ENCODE data around the gene CDH24.

The CDH24 gene

DNA sequence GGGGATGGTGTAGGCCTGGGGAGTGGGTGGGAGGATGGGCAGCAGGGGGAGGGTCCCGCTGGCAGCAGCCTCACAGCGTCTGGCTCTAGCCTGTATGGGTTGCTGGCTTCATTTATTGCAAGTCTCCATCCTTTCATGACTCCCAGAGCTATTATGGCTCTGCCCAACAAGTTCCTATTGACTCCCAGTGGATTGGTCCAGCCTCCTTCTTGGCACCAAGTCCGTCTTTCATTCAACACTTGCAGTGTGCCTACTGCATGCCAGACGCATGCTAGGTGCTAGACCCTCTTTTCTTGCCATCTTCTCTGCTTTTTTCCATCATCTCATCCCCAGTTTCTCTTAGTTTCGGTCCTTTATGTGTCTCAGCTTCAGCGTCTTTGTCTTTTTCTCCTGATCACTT lies 14.2 kb downstream of the CDH24 start:
- DNase-seq = no peak

- DNase-seq = no peak
Observed at GRCh38 chr14:23042162-23042965, 15.0 kb downstream of the CDH24 start, which contains the start of gene PSMB11. PSMB11 (plus strand) TSS chr14:23042212; CDS start chr14:23042226, 14 bp downstream.

DNA sequence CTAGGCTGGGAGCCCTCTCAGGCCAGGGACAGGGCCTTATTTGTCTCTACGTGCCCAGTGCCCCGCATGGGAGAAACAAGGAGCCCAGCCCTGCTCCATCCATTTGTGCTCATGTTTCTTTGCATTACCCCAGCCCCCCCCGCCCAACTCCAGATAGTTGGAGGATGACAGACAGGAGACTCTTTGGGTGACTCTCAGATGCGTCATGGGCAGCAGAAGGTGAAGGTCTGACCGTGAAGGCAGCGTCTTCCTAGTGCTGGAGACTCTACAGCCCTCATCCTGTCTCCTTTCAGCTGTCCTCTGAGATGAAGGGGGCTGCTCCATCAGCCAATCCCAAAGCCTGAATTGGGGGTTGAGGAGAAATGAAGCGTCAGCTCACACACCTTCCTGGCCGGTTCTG lies 15.6 kb downstream of the CDH24 start:
- DNase-seq = no peak

- DNase-seq = no peak
Observed at GRCh38 chr14:23040100-23040499, 17.2 kb downstream of the CDH24 start.

DNA sequence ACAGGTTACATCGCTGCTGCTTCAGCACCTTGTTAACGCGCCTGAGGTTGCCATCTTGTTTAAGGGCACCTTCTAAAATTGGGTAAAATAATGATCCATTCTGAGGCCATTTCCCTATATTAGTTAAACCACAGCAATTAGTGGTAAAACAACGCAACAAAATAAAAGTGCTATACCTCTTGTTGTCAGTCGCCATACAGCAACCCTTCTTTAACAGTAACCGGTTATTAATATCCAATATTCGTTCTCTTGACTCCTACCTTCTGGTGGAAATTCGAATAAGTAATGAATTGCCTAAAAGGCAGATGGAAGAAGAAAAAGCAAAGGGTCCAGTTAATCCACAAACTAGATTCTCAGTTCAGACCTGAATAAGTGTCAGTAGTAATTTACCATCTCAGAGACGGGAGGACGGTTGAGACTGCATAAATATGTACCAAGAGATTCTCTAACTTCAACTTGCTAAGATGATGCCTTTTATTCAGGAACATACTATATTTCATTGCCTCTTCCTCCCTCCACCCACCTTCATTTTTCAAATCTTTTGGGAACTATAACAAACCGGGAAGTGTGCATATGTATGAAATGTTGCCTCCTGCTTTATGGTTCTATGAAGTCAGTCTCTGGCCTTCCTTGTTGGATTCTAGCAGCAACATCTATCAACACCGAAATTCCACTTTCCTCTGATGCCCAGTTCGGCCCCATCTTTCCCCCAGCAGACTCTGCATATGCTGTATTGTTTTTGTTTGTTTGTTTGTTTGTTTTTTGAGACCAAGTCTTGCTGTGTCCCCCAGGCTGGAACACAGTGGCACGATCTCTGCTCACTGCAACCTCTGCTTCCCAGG lies 21.8 kb downstream of the CDH24 start:
- no peak for DNase-seq

- DNase-seq = no peak
Observed at GRCh38 chr14:23034498-23035302, 22.6 kb downstream of the CDH24 start, which contains the start of gene PSMB5. PSMB5 (minus strand) TSS chr14:23034900; CDS start chr14:23034881, 19 bp downstream.

GRCh38 chr14:23033801-23034497 lies 23.4 kb downstream of the CDH24 start:
- DNase-seq = no peak

- DNase-seq = no peak
Observed at GRCh38 chr14:23033251-23033727, 24.0 kb downstream of the CDH24 start.

GRCh38 chr14:23030936-23031335 lies 26.4 kb downstream of the CDH24 start:
- DNase-seq = no peak

GRCh38 chr14:23028799-23029198 lies 28.5 kb downstream of the CDH24 start:
- DNase-seq = peak; percentile 59

GRCh38 chr14:23025151-23025814 lies 32.0 kb downstream of the CDH24 start:
- DNase-seq = no peak

DNA sequence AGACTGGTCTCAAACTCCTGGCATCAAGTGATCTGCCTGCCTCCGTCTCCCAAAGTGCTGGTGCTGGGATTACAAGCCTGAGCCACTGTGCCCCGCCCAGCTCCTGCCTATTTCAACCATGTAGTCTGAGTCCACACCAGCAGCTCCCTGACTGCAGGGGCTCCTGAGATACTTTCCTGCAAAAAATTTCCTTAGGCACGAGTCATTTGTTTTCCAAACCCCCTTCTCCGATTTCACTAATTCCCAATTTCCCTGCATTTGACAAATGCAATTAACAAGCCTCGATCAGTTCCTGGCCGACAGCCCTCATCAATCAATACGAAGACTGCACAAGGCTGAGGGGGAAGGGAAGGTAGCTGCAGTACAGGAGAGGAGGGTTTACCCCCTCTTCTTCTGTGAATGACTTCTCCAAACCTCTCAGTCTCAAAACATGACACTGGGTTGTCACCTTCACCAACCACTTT lies 32.7 kb downstream of the CDH24 start:
- DNase-seq = no peak

DNA sequence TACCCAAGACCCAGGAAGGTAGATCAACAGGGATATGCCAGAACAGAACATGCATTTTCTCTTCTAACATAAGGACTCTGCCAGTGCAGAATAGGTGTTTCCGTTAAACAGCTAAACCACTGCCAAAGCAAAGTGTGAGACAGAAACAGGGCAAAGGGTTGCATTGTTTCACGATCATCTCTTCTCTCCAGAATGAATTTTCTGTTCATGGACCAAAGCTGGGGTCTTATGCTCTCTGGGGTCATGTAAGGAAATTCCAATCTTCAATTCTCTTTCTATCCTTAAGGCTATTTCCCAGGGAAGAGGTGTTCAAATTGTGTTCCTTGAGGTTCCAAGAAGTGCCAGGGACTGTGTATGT lies 33.5 kb downstream of the CDH24 start:
- no peak for DNase-seq

DNA sequence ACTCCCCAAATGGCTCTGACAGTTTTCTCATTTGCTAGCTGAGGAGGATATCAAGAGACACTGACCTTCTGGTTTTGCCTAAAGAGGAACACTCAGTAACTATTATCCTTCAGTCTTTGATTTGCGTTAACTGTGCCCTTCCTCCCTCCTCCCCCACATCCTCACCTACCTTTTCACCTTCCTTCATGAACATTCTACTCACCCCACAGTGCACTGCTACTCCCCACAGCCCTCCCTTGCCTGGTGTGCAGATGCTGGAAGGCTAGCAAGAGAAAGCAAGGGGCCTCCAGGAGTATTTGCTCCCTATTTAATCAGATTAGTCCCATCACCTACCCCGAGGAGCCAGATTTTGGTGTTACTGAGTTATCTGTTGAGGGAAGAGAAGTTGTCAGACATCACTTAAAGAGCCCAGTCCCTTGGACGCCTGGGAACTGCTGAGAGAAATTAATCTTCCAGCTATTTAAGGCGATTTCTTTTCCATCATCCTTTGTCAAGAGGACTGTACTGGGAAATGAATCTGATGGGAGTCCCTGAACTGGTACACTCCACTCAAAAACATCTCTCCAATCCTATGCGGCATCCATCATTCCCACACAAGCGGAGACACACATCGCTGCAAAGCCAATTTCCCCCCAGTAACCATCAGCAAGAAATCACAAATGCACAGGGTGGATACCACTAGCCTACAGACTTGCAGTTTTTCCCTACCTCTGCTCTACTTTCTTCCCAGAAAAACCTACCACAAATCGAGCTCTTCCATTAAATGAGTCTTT lies 34.1 kb downstream of the CDH24 start:
- no peak for DNase-seq

DNA sequence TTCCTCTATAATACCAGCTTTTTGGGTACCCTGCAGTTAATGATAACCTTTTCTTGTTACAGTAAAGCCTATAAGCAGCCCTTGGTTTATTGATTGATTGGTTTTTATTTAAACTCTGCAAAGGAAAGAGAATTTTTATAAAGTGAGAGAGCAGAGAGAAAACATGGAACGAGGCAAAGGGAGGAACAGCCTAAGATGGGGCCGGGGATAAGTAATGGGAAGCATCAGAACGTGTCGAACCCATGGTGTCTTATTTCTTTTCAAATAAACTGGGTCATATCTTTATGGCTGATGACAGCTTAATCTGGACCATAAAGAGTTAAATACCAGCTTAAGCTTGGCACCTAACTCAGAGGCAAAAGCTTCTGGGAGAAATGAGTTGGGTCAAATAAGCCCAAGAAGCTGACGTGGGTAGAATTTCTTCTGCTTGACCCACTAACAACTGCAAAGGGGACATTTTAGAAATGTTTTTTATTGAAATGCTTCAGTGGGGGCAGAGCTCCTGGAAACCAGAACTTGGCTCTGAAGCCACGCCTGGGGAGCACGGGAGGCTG lies 35.4 kb downstream of the CDH24 start:
- DNase-seq = no peak

- DNase-seq = no peak
Observed at GRCh38 chr14:23021434-23021833, 35.9 kb downstream of the CDH24 start.

DNA sequence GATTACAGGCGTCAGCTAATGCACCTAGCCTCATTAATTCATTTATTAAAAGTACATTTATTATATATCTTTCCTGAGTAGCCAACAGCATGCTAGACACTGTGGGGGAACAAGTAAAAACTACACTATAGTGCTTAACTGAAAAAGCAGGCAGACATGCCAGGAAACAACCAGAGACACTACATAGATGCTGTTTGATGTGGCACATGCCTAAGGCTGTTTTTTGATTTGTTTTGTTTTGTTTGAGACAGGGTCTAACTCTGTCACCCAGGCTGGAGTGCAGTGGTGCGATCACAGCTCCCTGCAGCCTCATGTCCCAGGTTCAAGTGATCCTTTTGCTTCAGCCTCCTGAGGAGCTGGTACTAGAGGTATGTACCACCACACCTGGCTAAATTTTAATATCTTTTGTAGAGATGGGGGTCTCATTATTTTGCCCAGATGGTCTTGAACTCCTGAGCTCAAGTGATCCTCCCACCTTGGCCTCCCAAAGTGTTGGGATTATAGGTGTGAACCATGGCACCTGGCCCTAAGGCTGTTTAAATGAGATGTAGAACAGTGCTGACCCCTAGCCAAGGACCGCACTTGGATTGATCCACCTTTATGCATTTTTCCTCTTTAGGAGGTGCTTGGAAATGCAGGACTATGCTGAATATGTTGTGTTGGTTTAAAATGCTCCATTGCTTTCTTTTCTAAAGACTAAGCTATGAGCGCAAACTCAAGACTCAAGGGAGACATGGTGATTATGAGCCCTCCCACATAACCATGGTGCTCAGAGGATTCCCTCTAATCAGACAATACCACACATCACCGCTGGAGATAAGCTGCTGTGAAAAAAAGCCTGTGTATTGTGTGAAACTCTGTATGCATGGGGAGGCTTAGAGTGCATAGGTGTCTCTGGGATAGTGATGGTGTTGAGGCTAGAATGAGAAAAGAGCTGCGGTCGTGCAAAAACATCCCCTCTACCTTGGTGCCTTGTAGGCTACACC lies 36.9 kb downstream of the CDH24 start:
- no peak for DNase-seq

DNA sequence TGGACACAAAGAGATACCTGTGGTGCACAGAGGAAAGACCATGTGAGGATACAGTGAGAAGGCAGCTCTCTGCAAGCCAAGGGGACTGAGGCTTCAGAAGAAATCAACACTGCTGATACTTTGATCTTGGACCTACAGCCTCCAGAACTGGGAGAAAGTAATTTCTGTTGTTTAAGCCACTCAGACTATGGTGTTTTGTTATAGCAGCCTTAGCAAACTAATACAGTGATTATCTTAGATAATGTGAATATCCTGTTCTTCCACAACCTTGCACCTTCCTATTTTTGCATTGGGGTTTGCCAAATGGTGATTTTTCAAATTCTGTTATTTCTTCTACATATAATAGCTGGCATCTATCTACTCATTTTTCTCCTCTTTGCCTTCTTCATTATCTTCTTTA lies 39.2 kb downstream of the CDH24 start:
- no peak for DNase-seq

DNA sequence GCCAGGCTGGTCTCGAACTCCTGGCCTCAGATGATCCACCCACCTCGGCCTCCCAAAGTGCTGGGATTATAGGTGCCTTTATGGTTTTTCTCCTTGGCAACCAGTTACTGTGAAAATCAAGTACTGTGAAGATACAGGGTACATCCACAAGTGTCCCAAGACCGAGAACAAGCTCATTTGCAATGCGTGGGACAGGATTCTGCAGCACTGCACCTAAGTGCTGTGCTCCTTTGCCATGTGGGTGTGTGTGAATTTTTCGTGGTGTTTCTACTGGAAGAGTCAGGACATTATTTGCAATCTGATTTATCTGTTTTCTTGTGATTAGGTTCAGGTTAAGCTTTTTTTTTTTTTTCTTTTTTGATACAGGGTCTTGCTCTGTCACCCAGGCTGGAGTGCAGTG lies 40.2 kb downstream of the CDH24 start:
- no peak for DNase-seq

All from MV-4-11 (cell line).